Measurements from ENCODE around the gene ZNF566. TPM values are rescaled to one million over a fixed set of nuclear protein-coding genes. Genes with fewer than 3 reads are reported as not detected.

The ZNF566 gene
- total RNA-seq, 2 experiments from 2014 or later: 6.3 to 6.8 TPM

DNA sequence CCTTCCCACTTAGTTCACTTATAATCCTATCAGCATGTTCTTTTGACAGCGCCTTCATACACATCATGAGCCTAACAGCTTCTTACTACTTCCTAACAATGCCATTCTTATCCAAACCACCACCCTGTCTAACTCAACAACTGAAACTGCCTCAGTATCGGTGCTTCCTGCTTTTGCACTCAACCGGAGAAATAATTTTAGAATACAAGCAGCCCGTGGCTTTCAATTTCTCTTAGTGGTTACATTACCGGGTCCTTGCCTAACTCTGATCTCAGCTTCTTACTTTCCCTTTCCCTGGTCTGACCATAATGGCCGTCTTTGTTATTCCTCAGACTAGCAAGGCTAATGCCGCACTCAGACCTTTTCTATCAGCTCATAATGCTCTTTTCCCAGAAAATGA lies 87.9 kb downstream of the ZNF566 start:
- H3K9me3 ChIP-seq (ENCODE audit: control insufficient read depth in 1 of 2, insufficient read depth in 1 of 2, low read length in 2 of 2): peaks cover 52 to 72% of the 10 kb centered on the region in 2 experiments
- Mint-ChIP-seq H3K27ac (no peak overlapping the region), H3K27me3 (no peaks in the 10 kb centered on the region), H3K36me3 (ENCODE audit: low read depth) (peaks cover 99% of the 10 kb centered on the region), H3K4me1 (ENCODE audit: low read depth) (no peaks in the 10 kb centered on the region), H3K9me3 (peaks cover 20% of the 10 kb centered on the region), H3K4me3 (no peak overlapping the region)
- no peak for ATAC-seq (ENCODE audit: poor library complexity)
- peaks cover 61% of the 10 kb centered on the region for H3K36me3 ChIP-seq (ENCODE audit: insufficient read depth, low read length)
- no peaks in the 10 kb centered on the region for H3K27me3 ChIP-seq (ENCODE audit: control insufficient read depth in 1 of 2, insufficient read depth in 2 of 2, low read length in 2 of 2)
- ChIA-PET POLR2A (no interaction called here), CTCF (no interaction called here)
- TF ChIP-seq, protein P1, sequence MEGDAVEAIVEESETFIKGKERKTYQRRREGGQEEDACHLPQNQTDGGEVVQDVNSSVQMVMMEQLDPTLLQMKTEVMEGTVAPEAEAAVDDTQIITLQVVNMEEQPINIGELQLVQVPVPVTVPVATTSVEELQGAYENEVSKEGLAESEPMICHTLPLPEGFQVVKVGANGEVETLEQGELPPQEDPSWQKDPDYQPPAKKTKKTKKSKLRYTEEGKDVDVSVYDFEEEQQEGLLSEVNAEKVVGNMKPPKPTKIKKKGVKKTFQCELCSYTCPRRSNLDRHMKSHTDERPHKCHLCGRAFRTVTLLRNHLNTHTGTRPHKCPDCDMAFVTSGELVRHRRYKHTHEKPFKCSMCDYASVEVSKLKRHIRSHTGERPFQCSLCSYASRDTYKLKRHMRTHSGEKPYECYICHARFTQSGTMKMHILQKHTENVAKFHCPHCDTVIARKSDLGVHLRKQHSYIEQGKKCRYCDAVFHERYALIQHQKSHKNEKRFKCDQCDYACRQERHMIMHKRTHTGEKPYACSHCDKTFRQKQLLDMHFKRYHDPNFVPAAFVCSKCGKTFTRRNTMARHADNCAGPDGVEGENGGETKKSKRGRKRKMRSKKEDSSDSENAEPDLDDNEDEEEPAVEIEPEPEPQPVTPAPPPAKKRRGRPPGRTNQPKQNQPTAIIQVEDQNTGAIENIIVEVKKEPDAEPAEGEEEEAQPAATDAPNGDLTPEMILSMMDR (IDR thresholded peaks at IDR 0.05): no peak
- intact Hi-C loops (cut with DNase I, micrococcal nuclease): no loop called here
- H3K4me3 ChIP-seq (ENCODE audit: low read length): no peak overlapping the region
- no peaks in the 10 kb centered on the region for H3K4me1 ChIP-seq (ENCODE audit: insufficient read depth, low read length)
- DNase-seq: no peak
- H3K27ac ChIP-seq (ENCODE audit: low read depth in 1 of 2, low read length in 2 of 2): no peak overlapping the region

GRCh38 chr19:36398571-36398970 lies 90.8 kb downstream of the ZNF566 start:
- POLR2A ChIA-PET: no interaction called here

More at GRCh38 chr19:36398571-36398970, 90.8 kb downstream of the ZNF566 start:
- no peaks in the 10 kb centered on the region for H3K4me1 Mint-ChIP-seq (ENCODE audit: low read depth)
- DNase-seq: no peak
- H3K36me3 ChIP-seq (ENCODE audit: insufficient read depth, low read length): peaks cover 54% of the 10 kb centered on the region
- no peak for ATAC-seq (ENCODE audit: poor library complexity)
- no peak overlapping the region for H3K4me3 Mint-ChIP-seq
- H3K36me3 Mint-ChIP-seq (ENCODE audit: low read depth): peaks cover 98% of the 10 kb centered on the region
- H3K9me3 ChIP-seq (ENCODE audit: control insufficient read depth in 1 of 2, insufficient read depth in 1 of 2, low read length in 2 of 2): peaks cover 52 to 80% of the 10 kb centered on the region in 2 experiments
- CTCF ChIA-PET: no interaction called here
- H3K27me3 Mint-ChIP-seq: no peaks in the 10 kb centered on the region
- H3K27ac Mint-ChIP-seq: no peak overlapping the region
- H3K4me1 ChIP-seq (ENCODE audit: insufficient read depth, low read length): no peaks in the 10 kb centered on the region
- intact Hi-C loops (cut with DNase I, micrococcal nuclease): no loop called here
- TF ChIP-seq, protein P1 (IDR thresholded peaks at IDR 0.05): no peak
- no peaks in the 10 kb centered on the region for H3K27me3 ChIP-seq (ENCODE audit: control insufficient read depth in 1 of 2, insufficient read depth in 2 of 2, low read length in 2 of 2)
- H3K9me3 Mint-ChIP-seq: peaks cover 19% of the 10 kb centered on the region
- no peak overlapping the region for H3K4me3 ChIP-seq (ENCODE audit: low read length)
- no peak overlapping the region for H3K27ac ChIP-seq (ENCODE audit: low read depth in 1 of 2, low read length in 2 of 2)

Other genes starting within 250 kb of the ZNF566 start
- 1 to 10 TPM; 3.7 to 4.4 TPM for gene ZFP14, start 110.4 kb downstream of the ZNF566 start, total RNA-seq
- gene ZFP82, start 70.9 kb downstream of the ZNF566 start, total RNA-seq: 1 to 10 TPM; 3.4 to 3.8 TPM
- 1 to 10 TPM; 2.0 to 5.0 TPM for gene ZNF260, start 38.7 kb upstream of the ZNF566 start, total RNA-seq
- gene ZNF529, start 83.7 kb upstream of the ZNF566 start, total RNA-seq: 10 to 100 TPM; 39.6 to 42.7 TPM
- 1 to 10 TPM; 4.2 to 4.4 TPM for gene ZNF382, start 115.8 kb upstream of the ZNF566 start, total RNA-seq
- gene ZNF461, start 177.3 kb upstream of the ZNF566 start, total RNA-seq: 10 to 100 TPM; 13.3 to 15.9 TPM
- gene ZNF567, start 198.1 kb upstream of the ZNF566 start, total RNA-seq: 1 to 10 TPM; 7.3 to 7.6 TPM